NCI-H1048 (cell line): ENCODE data around the gene XKR8.

Experiments
- DNase-seq: peaks from one replicate; lab custom pipeline; 2025; lab: John Stamatoyannopoulos, UW

The XKR8 gene

DNA sequence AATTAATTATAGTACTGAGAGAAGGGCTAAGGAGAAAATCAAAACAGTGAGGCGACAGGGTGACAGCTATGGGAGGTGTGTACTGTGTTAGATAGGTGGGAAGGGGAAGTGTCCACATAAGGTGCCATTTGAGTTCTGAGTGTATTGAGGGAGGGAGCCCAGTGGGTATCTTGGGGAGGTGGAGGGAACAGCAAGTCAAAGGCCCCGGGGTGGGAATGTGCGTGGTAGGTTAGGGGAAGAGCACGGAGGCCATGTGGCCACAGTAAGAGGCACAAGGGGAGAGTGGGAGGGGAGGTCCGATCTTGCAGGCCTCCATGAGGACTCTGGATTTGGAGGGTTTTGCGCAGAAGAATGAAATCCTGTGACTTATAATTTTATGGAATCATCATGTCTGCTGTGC lies 3.0 kb upstream of the XKR8 start:
- no peak for DNase-seq

DNA sequence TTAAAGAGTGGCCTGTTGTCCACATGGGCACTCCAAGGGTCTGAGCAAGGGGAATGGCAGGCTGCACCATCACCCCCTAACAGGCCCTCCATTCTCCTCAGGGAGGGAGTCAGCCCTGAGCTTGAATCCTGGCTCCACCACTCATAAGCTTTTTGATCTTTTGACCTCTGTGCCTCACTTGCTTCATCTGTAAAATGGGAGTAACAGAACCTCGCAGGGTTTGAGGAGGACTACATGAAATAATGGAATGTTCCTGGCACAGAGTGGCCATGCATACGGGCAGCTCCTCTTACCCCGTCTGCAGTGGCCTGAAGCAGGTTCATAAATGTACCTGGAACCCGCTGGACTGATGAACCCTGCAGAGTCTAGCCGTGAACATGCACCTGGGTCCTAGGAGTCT lies 2.1 kb upstream of the XKR8 start:
- DNase-seq = no peak

DNA sequence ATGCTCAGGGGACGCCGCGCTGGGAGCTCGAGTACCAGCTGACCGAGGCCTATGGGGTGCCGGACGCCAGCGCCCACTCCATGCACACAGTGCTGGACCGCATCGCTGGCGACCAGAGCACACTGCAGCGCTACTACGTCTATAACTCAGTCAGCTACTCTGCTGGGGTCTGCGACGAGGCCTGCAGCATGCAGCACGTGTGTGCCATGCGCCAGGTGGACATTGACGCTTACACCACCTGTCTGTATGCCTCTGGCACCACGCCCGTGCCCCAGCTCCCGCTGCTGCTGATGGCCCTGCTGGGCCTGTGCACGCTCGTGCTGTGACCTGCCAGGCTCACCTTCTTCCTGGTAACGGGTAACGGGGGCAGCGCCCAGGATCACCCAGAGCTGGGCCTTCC lies 1.3 kb upstream of the XKR8 start:
- no peak for DNase-seq

DNA sequence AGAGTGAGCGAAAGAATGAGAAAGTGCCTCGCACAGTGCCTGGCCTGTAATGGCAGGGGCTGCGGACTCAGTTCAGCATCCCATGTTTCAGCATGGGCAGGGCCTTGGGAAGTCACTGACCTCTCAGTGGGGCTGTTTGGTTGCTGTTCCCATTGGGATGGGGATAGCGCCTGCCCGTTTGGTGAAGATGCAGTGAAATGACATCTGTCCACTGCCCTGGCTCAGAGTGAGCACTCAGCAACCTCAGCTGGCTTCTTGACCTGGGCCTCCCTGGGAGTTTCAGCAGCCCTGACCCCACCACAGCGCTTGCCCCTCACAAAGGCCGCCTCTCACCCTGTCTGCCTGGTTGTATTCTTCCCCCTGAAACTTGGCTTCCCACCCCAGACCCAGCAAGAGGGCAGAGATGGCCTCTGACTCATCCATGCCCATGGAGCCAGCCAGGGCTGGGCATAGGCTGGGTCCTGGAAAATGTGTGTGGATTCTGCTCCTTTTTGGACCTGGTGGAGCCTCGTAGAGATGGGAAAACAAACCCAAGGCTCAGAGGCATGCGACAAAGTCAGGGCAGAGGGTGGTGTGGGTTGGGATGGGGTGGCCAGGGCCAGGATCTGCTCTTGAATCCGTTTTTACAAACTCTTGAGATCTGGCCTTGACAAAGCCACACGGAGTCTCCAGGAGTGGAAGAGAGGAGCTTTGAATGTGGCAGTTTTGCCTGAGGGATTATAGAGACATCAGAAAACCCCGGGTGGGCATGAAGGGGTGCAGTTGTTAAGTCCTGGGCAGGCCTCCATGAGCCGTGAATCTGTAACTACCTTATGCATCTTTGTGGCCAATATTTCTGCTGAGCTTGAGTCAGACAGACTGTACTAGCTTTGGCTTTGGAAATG lies 1.2 kb downstream of the XKR8 start:
- no peak for DNase-seq

DNA sequence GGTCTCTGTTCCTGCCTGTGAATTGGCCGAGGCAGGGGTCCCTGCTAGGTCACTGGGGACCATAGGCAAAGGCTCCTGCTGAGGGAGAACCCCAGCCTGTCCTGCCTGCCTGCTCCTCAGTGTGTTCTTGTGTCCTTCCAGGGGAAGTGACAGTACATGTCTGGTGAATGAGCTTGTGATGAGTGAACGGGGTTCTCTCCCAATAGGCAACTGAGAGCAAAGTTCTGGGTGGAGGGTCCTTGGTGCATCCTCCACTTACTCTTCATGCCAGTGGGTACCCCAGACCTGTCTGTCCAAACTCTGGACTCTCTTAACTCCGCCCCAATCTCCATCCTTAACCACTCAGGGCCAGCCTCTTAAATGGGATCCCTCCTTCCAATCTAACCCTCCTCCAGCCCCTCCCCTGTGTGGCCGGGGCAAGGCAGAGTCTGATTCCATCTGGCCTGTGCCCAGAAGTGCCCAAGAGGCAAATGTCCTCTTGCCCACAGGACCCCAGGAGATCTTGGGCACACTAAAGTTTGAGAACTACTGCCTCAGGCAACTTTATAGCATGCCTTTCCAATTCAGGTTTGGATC lies 2.0 kb downstream of the XKR8 start:
- no peak for DNase-seq

DNA sequence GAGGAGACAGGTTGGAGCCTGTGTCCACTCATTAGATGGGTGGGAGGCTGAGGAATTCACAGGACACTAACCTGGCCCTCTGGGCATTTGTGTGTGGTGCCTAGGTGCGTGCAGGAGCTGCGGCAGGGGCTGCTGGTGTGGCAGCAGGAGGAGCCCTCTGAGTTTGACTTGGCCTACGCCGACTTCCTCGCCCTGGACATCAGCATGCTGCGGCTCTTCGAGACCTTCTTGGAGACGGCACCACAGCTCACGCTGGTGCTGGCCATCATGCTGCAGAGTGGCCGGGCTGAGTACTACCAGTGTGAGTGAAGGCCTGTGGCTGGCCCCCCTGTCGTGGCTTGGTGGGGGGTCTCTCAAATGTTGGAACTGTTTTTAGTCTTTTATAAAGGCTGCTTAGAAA lies 3.6 kb downstream of the XKR8 start:
- no peak for DNase-seq

DNA sequence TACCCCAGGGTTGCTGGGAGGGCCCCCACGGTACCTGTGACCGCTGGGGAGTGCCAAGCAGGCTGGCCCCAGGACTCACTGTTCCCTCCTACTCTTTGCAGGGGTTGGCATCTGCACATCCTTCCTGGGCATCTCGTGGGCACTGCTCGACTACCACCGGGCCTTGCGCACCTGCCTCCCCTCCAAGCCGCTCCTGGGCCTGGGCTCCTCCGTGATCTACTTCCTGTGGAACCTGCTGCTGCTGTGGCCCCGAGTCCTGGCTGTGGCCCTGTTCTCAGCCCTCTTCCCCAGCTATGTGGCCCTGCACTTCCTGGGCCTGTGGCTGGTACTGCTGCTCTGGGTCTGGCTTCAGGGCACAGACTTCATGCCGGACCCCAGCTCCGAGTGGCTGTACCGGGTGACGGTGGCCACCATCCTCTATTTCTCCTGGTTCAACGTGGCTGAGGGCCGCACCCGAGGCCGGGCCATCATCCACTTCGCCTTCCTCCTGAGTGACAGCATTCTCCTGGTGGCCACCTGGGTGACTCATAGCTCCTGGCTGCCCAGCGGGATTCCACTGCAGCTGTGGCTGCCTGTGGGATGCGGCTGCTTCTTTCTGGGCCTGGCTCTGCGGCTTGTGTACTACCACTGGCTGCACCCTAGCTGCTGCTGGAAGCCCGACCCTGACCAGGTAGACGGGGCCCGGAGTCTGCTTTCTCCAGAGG lies 6.8 kb downstream of the XKR8 start:
- no peak for DNase-seq

DNA sequence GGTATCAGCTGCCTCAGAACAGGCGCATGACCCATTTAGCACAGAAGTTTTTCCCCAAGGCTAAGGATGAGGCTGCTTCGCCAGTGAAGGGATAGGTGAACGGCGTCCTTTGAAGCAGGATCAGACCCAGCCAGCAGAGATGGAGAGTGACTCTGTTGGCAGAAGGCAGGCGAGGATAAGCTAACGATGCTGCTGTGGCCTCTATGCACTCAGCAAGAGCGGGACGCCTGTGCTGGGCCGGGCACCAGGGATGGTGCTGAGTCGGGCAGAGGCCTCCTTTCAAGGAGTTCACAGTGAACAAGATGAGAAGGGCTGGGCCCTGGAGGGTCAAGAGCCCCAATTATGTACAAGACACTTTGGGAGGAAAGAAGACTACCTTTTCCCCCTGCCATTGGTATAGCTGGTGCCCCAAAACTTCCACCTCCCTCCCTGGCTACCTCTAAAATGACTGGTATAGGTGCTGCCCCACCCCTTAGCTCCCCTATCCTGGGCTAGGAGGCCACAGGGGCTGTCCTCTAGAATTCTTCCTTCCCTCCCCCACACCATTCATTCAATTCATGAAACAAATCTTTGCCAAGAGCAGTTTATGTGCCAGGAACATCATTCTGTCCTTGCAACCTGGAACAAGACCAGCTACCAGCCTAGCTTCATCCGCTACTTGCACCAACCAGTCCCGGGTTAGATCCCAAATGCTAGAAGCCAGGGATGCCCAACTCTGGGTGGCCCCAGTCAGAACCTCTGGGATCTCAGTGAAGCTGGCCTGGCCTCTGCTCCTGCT lies 7.5 kb downstream of the XKR8 start:
- no peak for DNase-seq

DNA sequence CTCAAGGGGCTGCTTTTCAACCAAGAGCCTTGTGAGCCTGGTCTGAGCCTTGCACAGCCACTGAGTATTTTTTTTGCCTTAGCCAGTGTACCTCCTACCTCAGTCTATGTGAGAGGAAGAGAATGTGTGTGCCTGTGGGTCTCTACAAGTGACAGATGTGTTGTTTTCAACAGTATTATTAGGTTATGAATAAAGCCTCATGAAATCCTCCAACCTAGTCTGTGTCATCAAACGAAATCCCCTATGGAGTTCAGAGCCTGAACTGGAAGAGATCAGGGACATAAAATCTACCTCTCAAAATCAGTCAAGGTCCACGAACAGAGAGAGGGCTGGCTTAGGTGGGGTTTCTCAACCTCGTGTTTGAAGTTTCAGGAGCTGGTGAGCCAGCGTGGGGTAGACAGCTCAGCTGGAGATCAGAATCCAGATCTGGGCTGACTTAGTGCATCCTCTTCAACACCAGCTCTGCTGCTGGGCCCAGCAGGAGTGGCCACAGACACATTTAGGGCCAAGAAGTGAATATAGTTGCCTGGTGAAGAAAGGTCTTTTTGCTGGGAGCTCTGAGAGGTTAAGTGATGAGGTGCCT lies 8.2 kb downstream of the XKR8 start:
- DNase-seq = no peak

DNA sequence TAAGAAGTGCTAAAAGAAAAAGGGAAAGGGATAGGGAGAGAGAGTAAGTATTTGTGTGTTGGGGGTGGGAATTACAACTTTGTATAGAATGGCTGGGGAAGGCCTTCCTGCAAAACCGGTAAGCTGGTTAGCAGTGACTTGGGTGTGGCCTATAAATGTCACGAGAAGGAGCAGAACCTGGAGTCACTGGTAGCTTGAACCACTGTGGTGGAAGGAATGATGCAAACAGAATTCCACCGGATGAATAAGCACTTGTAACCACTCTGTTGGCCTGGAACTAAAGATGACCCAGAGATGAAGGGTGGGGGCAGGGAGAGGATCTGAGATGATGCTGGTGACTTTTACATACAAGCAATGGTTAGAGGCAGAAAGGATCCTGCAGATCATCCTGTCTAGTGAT lies 8.9 kb downstream of the XKR8 start:
- no peak for DNase-seq

DNA sequence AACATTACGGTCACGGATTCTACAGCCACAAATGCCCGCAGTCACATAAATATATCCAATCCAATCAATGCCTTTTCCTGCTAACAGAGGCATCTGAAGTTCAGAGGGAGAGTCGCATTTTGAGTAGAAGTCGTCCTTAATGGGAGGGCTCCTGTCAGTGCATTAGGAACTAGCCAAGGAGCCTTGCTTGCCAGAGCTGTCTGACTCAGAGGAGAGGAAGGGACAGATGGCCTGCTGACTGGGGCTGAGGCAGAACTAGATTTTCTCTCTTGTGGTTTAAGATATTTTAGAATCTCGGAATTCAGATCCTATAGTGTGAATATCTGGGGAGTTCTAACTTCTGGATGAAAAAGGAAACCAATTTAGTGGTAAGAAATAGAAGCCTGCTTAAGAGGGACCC lies 10.6 kb downstream of the XKR8 start:
- no peak for DNase-seq

DNA sequence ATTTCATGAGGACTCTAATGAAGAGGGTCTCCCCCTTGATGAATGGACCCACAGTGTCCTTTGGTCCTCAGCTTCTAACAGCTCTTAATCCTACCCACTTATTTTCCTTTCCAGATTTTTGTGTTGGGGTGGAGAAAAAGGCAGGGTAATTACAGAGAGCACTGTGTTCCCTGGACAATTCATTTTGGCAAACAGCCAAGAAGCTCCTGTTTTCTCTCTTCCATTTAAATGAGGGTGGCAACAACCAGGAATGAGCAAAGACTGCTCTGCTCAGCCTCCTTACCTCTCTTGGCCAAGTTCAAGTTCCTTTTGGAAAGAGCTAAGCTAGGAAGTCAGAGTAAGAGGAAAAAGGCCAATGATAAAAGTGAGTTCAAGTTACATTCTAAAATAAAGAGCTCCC lies 11.9 kb downstream of the XKR8 start:
- no peak for DNase-seq

DNA sequence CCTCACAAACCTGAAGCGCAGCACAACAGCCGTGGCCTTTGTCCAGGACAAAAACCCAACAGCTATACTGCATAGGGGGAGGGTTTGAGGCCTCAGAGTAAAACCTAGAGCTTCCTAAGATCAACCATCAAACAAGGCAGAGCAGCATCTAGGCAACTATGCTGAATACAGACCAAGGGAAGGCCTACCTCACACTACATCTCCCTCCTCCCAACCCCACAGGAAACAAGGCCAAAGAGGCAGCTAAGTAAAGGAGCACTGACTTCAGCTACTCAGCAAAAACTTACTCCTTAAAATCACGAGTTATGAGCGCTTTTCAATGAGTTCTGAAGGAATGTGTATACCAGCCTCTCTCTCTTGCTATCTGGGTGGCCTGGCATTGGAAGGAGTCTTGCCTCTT lies 12.4 kb downstream of the XKR8 start:
- no peak for DNase-seq

DNA sequence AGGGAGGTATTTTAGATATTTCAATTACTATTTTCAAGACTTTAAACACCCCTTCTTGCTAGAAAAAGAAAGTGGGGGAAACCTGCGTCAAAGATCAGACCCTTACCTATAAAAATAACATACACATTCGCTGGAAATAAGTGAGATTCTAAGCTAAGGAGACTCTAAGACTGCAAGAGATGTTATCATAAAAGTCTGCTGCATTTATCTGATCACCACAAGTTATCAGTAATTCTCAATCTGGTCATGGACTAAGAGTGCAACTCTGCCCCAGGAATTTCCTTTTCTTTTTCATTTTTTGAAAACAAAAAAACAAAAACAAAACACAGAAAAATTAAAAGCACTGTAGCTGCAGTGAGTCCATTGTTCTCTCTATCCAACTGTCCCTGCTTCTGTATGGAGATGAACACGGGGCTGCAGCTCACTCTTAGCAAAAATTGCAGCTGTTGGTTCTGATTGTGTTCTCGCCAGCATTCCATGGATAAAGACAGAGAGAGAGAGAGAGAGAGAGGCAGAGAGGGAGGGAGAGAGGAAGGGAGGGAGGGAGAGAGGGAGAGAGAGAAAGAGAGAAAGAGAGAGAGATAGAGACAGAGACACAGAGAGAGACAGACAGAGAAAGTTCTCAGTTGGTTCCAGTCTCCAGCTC lies 14.1 kb downstream of the XKR8 start:
- DNase-seq = no peak

DNA sequence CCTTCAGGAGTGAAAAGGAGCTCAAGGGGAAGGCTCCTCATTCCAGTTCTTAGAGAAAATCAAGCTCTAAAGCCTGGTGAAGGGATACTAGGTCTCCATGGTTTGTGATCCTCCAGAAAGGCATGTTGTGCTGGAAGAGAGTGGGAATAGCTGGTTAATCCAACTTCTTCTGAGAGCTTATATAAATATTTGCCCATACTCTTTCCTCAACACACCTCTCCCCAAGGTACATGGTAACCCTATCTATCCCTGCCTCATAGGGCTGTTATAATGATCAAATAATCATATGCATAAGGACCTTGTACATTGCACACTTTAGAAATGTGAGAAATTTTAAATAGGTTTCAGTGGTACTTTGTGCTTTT lies 14.6 kb downstream of the XKR8 start:
- DNase-seq = no peak

DNA sequence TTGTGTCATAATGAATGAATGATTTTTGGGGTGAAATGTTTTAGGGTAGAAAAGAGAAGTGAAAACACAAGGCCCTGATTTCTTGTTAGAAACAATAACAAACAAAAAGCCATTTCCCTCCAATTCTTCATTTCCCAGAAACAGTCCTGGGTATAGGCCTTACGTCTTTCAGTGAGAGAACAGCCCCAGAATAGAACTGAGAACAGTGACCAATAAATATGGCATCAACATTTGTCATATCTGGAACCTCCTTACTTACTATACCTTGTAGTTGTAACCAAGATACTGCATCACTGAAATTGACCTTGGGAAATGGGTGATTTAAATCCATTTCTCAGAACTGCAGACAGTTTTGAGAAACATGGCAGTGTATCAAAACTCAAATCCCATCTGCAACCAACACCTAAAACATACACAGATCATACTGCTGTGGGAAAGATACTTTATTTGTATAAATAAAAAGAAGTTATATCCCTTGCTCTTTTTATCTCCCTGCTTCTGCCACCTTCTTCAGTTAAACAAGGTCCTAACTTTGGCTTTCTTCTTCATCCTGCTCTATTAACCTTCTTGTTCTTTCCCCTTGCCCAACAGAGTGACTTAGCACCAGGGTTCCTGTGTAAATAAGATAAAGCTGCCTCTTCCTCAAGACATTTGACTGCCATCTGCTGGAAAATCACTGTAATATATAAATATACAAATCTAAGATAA lies 19.5 kb downstream of the XKR8 start:
- no peak for DNase-seq

DNA sequence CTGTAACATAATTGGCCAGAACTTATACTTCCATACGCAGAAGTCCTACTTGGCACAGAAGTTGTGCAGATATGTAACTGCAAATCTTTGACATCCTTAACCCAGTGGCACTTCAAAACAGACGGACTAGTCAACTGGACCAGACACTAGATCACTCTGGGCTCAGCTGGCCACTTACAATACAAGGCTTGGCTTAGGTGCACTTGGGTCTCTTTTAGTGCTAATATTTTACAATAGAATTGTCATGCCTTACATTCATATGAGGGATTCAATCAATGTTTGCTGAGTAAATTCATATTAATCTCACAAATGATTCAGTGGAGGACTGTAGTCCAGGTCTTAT lies 20.1 kb downstream of the XKR8 start:
- DNase-seq = no peak

DNA sequence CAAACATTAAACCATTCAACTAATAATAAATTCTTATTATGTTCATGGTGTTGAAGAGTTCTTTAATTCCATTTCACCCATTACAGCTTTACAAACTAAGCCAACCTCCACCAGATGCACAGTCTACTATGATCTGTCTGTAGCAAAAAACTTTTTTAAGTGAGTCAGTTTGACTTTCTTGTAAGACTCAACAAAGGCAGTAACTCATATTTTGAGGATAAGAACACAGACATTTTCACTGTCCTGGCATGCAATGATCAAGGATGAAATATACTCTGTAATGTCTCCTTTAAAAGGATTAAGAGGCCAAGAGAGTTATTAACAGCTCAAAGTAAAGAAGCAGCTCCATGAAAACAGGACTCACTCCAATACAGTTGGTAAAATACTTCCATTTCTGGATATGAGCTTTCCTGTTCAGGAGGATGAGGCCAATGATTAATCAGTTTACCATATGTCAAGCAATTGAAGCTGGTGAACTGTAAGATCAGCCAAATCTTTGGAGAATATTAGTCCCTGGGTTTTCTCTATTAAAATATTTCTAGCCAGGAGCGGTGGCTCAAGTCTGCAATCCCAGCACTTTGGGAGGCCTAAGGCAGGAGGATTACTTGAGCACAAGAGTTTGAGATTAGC lies 20.6 kb downstream of the XKR8 start:
- no peak for DNase-seq

DNA sequence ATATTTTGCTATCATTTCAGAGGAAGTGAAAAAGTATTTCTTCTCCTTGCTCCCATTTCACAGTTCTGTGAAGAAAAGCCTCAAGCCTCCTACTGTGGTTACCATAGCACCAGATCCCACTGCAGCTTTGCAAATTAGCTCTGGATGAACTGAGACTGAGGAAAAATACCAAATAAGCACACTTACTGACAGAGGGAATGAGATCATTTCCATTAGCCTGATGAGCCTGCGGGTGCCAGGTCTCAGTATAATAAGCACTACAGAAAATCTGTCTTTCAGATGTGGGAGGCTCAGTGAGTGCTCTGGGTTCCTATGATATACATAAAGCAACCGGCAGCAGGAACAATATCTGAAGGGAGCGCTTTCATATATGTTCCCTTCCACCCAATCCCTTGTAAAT lies 21.4 kb downstream of the XKR8 start:
- no peak for DNase-seq

DNA sequence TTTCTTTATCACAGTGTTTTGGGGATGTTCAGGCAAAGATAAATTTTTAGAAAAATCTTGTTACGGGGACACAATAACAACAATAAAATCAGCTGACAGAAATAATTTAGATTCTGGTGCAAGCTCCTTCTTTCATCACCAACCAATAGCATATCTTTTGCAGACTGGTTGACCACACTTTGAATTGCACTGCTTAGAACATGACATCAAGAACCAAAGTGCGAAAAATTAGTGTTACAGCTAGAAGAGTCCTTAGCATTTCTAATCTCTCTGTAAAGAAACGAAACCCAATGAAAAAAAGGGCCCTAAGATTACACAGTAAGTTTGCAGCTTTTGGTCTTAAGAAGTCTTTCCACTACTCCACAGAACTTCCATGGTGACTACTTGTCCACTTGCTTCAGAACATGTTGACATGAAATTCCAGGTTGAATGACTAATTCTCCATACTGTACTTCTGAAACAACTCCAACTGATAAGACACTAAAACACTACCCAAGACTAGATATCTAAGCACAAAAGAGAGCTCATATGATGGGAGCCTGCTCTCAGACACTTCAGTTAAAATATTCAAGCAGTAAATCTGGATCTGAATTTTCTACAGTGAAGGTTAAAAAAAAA lies 31.3 kb downstream of the XKR8 start:
- DNase-seq = no peak
